Liver (tissue), 9 donors: ENCODE data around the gene LDHA. TPM values are rescaled to one million over a fixed set of nuclear protein-coding genes. Genes with fewer than 3 reads are reported as not detected.

Experiments
- DNase-seq: peaks from one replicate; pipeline ENCODE4 v3.0.0-alpha.2; 2017; ENCODE audit warnings: low spot score
- H3K27ac ChIP-seq, 2 donors: one replicate each; pipeline ENCODE4 v1.7.0; 2013; ENCODE audit warnings: inconsistent platforms in 2 of 2, low read length in 2 of 2, control low read depth in 1 of 2, low read depth in 1 of 2, mild to moderate bottlenecking in 1 of 2
- H3K27me3 ChIP-seq, 4 donors: one replicate each; pipeline versions ENCODE4 v1.6.1 to v1.7.0; 2013; ENCODE audit warnings: low read length in 3 of 4, inconsistent platforms in 1 of 4, mild to moderate bottlenecking in 1 of 4, moderate library complexity in 1 of 4; ENCODE audit not compliant: control insufficient read depth in 4 of 4, insufficient read depth in 4 of 4
- H3K36me3 ChIP-seq, 4 donors: one replicate each; pipeline versions ENCODE4 v1.6.1 to v1.7.0; 2013; ENCODE audit warnings: low read length in 3 of 4, mild to moderate bottlenecking in 3 of 4, low read depth in 1 of 4, moderate library complexity in 1 of 4; ENCODE audit not compliant: control insufficient read depth in 4 of 4, insufficient read depth in 3 of 4
- H3K4me1 ChIP-seq, 4 donors: one replicate each; pipeline versions ENCODE4 v1.6.1 to v1.7.0; 2013; ENCODE audit warnings: low read length in 3 of 4, mild to moderate bottlenecking in 3 of 4, moderate library complexity in 1 of 4; ENCODE audit not compliant: control insufficient read depth in 4 of 4, insufficient read depth in 4 of 4
- H3K4me3 ChIP-seq, 3 donors: one replicate each; pipeline versions ENCODE4 v1.6.1 to v1.7.0; 2013; ENCODE audit warnings: low read length in 3 of 3, control low read depth in 1 of 3, low read depth in 1 of 3, mild to moderate bottlenecking in 1 of 3
- H3K9ac ChIP-seq, 2 donors: one replicate each; pipeline ENCODE4 v1.7.0; 2013; ENCODE audit warnings: low read length in 2 of 2, mild to moderate bottlenecking in 2 of 2, moderate library complexity in 2 of 2, control low read depth in 1 of 2, low read depth in 1 of 2
- H3K9me3 ChIP-seq, 4 donors: one replicate each; pipeline versions ENCODE4 v1.6.1 to v1.7.0; 2013; ENCODE audit warnings: low read length in 3 of 4; ENCODE audit not compliant: control insufficient read depth in 4 of 4
- ATF3 ChIP-seq: IDR thresholded peaks from 2 replicates; pipeline ENCODE4 v1.6.1; 2016; ENCODE audit warnings: antibody characterized with exemption
- CTCF ChIP-seq: fragments of 150-350 bp; IDR thresholded peaks from 2 replicates; pipeline ENCODE4 v1.5.1; 2017; ENCODE audit warnings: improper control_type of control experiment, low read depth, low read length; ENCODE audit not compliant: missing input control
- EGR1 ChIP-seq, 2 donors: IDR thresholded peaks; 2 replicates each; pipeline ENCODE4 v1.6.1; 2016 to 2018; ENCODE audit warnings: antibody characterized with exemption in 2 of 2, low read depth in 2 of 2
- FOXA1 ChIP-seq: IDR thresholded peaks from 2 replicates; pipeline ENCODE4 v1.6.1; 2016; ENCODE audit warnings: antibody characterized with exemption
- FOXA2 ChIP-seq: IDR thresholded peaks from 2 replicates; pipeline ENCODE4 v1.6.1; 2016; ENCODE audit warnings: antibody characterized with exemption
- GABPA ChIP-seq, 2 donors: IDR thresholded peaks in 1 of 2; conservative IDR thresholded peaks in 1 of 2; 2 replicates each; pipeline ENCODE4 v1.6.1; 2016; ENCODE audit warnings: antibody characterized with exemption in 2 of 2, mild to moderate bottlenecking in 1 of 2, moderate library complexity in 1 of 2
- HNF4A ChIP-seq, 2 donors: conservative IDR thresholded peaks; 2 replicates each; pipeline ENCODE4 v1.6.1; 2016; ENCODE audit warnings: antibody characterized with exemption in 2 of 2, mild to moderate bottlenecking in 2 of 2
- MAX ChIP-seq: IDR thresholded peaks from 2 replicates; pipeline ENCODE4 v1.6.1; 2016; ENCODE audit warnings: antibody characterized with exemption
- NR2F2 ChIP-seq: IDR thresholded peaks from 2 replicates; pipeline ENCODE4 v1.6.1; 2016; ENCODE audit warnings: antibody characterized with exemption
- RAD21 ChIP-seq, 2 donors: IDR thresholded peaks; 2 replicates each; pipeline ENCODE4 v1.6.1; 2016; ENCODE audit warnings: antibody characterized with exemption in 2 of 2, mild to moderate bottlenecking in 2 of 2
- REST ChIP-seq: IDR thresholded peaks from 2 replicates; pipeline ENCODE4 v1.6.1; 2016; ENCODE audit warnings: antibody characterized with exemption, mild to moderate bottlenecking
- RXRA ChIP-seq, 2 donors: IDR thresholded peaks; 2 replicates each; pipeline ENCODE4 v1.6.1; 2017 to 2018; ENCODE audit warnings: antibody characterized with exemption in 2 of 2, mild to moderate bottlenecking in 1 of 2
- SP1 ChIP-seq: IDR thresholded peaks from 2 replicates; pipeline ENCODE4 v1.6.1; 2018; ENCODE audit warnings: antibody characterized with exemption, mild to moderate bottlenecking
- TAF1 ChIP-seq: conservative IDR thresholded peaks from 2 replicates; pipeline ENCODE4 v1.6.1; 2016; ENCODE audit warnings: antibody characterized with exemption, mild to moderate bottlenecking
- YY1 ChIP-seq: IDR thresholded peaks from 2 replicates; pipeline ENCODE4 v1.6.1; 2016; ENCODE audit warnings: antibody characterized with exemption, mild to moderate bottlenecking
- ZBTB33 ChIP-seq: IDR thresholded peaks from 2 replicates; pipeline ENCODE4 v1.6.1; 2016; ENCODE audit warnings: antibody characterized with exemption
- WGBS: extraction: QIAGEN DNeasy Blood & Tissue Kit; methylation state at CpG from one replicate; pipeline ENCODE4 v1.1.7; 2013; 5-methylcytosine and 5-hydroxymethylcytosine counted together
- polyA plus RNA-seq, 2 donors: library from polyadenylated mRNA; stranded (reverse) in 1 of 2; unstranded in 1 of 2; fragments of 200-250 nt in 1 of 2; fragments of >200 nt in 1 of 2; fragmentation: Nextera tagmentation in 1 of 2; extraction: Ambion mirVana in 1 of 2; gene quantifications; one replicate each; pipeline versions ENCODE4 v1.2.1 to v1.2.3, GENCODE V29; 2013 to 2015
- total RNA-seq, 2 donors: library from RNA; depleted of rRNA; stranded (reverse); fragments of >200 nt; gene quantifications; one replicate each; pipeline ENCODE4 v1.2.3, GENCODE V29; 2014
- donor health status: healthy.
- donor health status: healthy.
- donor health status: healthy.
- donor health status: healthy.
- donor health status: healthy.

The LDHA gene
- total and polyA plus RNA-seq, 4 donors: 215 to 911 (median 645) TPM

GRCh38 chr11:18449251-18449650, 54.9 kb downstream of the LDHA start:
- WGBS: 88% methylated on average over 3 of the region's 3 CpGs
- no peak overlapping the region for H3K4me3 ChIP-seq
- DNase-seq: no peak
- H3K27me3 ChIP-seq: no peaks in the 10 kb centered on the region
- no peaks in the 10 kb centered on the region for H3K36me3 ChIP-seq
- no peaks in the 10 kb centered on the region for H3K4me1 ChIP-seq
- no peaks in the 10 kb centered on the region for H3K9me3 ChIP-seq
- no peak overlapping the region for H3K9ac ChIP-seq
- no peak for TF ChIP-seq CTCF
- TF ChIP-seq TAF1: no peak
- TF ChIP-seq HNF4A (conservative IDR thresholded peaks at IDR 0.05): no peak
- TF ChIP-seq RAD21 (IDR thresholded peaks at IDR 0.05): no peak
- no peak for TF ChIP-seq GABPA (IDR thresholded peaks at IDR 0.05 in 1 of 2, conservative IDR thresholded peaks at IDR 0.05 in 1 of 2)
- TF ChIP-seq RXRA (IDR thresholded peaks at IDR 0.05): no peak
- no peak for TF ChIP-seq EGR1 (IDR thresholded peaks at IDR 0.05; ENCODE audit: low read depth in 2 of 2)
- TF ChIP-seq YY1: no peak
- no peak for TF ChIP-seq ATF3
- no peak for TF ChIP-seq FOXA1
- no peak for TF ChIP-seq SP1
- TF ChIP-seq FOXA2: no peak
- TF ChIP-seq REST: no peak
- H3K27ac ChIP-seq: no peak overlapping the region

GRCh38 chr11:18452927-18453326, 58.6 kb downstream of the LDHA start:
- 87% methylated on average over 2 of the region's 2 CpGs for WGBS
- TF ChIP-seq ZBTB33 (no peak), YY1 (no peak), NR2F2 (no peak), HNF4A (conservative IDR thresholded peaks at IDR 0.05) (no peak), TAF1 (no peak), FOXA2 (no peak), EGR1 (IDR thresholded peaks at IDR 0.05; ENCODE audit: low read depth in 2 of 2) (no peak), MAX (no peak), REST (no peak)
- Histone ChIP-seq H3K4me3 (no peak overlapping the region), H3K9ac (no peak overlapping the region), H3K27ac (no peak overlapping the region), H3K9me3 (no peaks in the 10 kb centered on the region), H3K36me3 (no peaks in the 10 kb centered on the region), H3K4me1 (no peaks in the 10 kb centered on the region), H3K27me3 (no peaks in the 10 kb centered on the region)
- no peak for DNase-seq
